ENCODE results near the gene ITIH2.
"Not testable (repeated sequence)": the region's sequence is repeated elsewhere in the genome, so short reads cannot be mapped to it uniquely, and the experiment has no call there.

ITIH2 gene

GRCh38 chr10:7752251-7752650 lies 49.1 kb downstream of the ITIH2 start:
- DNase-seq = no peak

GRCh38 chr10:7755103-7755502 lies 52.0 kb downstream of the ITIH2 start:
- DNase-seq = no peak

GRCh38 chr10:7756360-7756992 lies 53.4 kb downstream of the ITIH2 start:
- no peak for DNase-seq

- DNase-seq = no peak
These were observed 60.8 kb downstream of the ITIH2 start for GRCh38 chr10:7763929-7764328.

GRCh38 chr10:7766241-7766640 lies 63.1 kb downstream of the ITIH2 start:
- DNase-seq = no peak

- no peak for DNase-seq
These were observed 64.1 kb downstream of the ITIH2 start for GRCh38 chr10:7767209-7767608.

GRCh38 chr10:7768417-7768816 lies 65.3 kb downstream of the ITIH2 start:
- DNase-seq = no peak

GRCh38 chr10:7773845-7774801 lies 71.0 kb downstream of the ITIH2 start:
- DNase-seq = no peak

GRCh38 chr10:7776777-7777176 lies 73.7 kb downstream of the ITIH2 start:
- no peak for DNase-seq

GRCh38 chr10:7782194-7782593 lies 79.1 kb downstream of the ITIH2 start:
- not testable (repeated sequence) for DNase-seq

GRCh38 chr10:7786430-7786829 lies 83.3 kb downstream of the ITIH2 start:
- DNase-seq = no peak

- DNase-seq = no peak
These were observed 84.2 kb downstream of the ITIH2 start for GRCh38 chr10:7787150-7787856.

- DNase-seq = peak; percentile 96
These were observed 84.9 kb downstream of the ITIH2 start, which contains the start of the genes ATP5F1C and KIN for GRCh38 chr10:7787857-7788638. Gene ATP5F1C, plus strand, starts transcription at chr10:7788177. Its CDS starts 31 bp downstream, at chr10:7788208. Gene KIN, minus strand, starts transcription at chr10:7787993. Its CDS starts 60 bp downstream, at chr10:7787933.

- DNase-seq = no peak
These were observed 85.6 kb downstream of the ITIH2 start for GRCh38 chr10:7788639-7789286.

- no peak for DNase-seq
These were observed 86.3 kb downstream of the ITIH2 start for GRCh38 chr10:7789390-7789789.

- DNase-seq = no peak
These were observed 89.4 kb downstream of the ITIH2 start for GRCh38 chr10:7792541-7792940.

- no peak for DNase-seq
These were observed 91.3 kb downstream of the ITIH2 start for GRCh38 chr10:7794251-7795026.

- no peak for DNase-seq
These were observed 92.5 kb downstream of the ITIH2 start for GRCh38 chr10:7795605-7796004.

- DNase-seq = no peak
These were observed 94.5 kb downstream of the ITIH2 start for GRCh38 chr10:7797582-7797981.
